Measurements from ENCODE around the gene ATP6AP2. TPM values are rescaled to one million over a fixed set of nuclear protein-coding genes. Genes with fewer than 3 reads are reported as not detected.

Gene ATP6AP2
- total and polyA plus RNA-seq, 9 of the 15 experiments (the other 6 are each of a cell fraction or from before 2014, with no cell fraction given): 23.3 to 131 (median 41.9) TPM

GRCh38 chrX:40571600-40571999, 9.2 kb upstream of the ATP6AP2 start (continued):
- TF ChIP-seq ZNF407 (IDR thresholded peaks at IDR 0.05; ENCODE audit: low read depth): no peak
- no peak for TF ChIP-seq ZC3H4 (CRISPR knock-in tag; IDR thresholded peaks at IDR 0.05; ENCODE audit: borderline replicate concordance)
- TF ChIP-seq DNMT1 (IDR thresholded peaks at IDR 0.05): no peak
- TF ChIP-seq ASH1L (IDR thresholded peaks at IDR 0.05; ENCODE audit: borderline replicate concordance, low read depth, partially characterized antibody): no peak
- TF ChIP-seq SAP30 (IDR thresholded peaks at IDR 0.05; ENCODE audit: borderline replicate concordance, insufficient read depth, low read depth, low read length, poor library complexity, severe bottlenecking): no peak
- no peak for TF ChIP-seq CSDE1 (IDR thresholded peaks at IDR 0.05)
- TF ChIP-seq YBX1 (IDR thresholded peaks at IDR 0.05): no peak
- no peak for TF ChIP-seq SUPT5H (IDR thresholded peaks at IDR 0.05)
- TF ChIP-seq RBM25 (IDR thresholded peaks at IDR 0.05; ENCODE audit: low read depth, low read length, severe bottlenecking): no peak
- TF ChIP-seq ZNF592 (IDR thresholded peaks at IDR 0.05): peak; percentile 100
- no peak for TF ChIP-seq CTCF (IDR thresholded peaks at IDR 0.05 in 2 of 3, conservative IDR thresholded peaks at IDR 0.05 in 1 of 3; ENCODE audit: insufficient read depth in 2 of 3, low read depth in 1 of 3, low read length in 3 of 3)
- TF ChIP-seq ZBTB9 (CRISPR knock-in tag; IDR thresholded peaks at IDR 0.05): peak; percentile 99
- peak; percentile 44; the same call in 1 of the 2 replicates for TF ChIP-seq ZNF507 (tag; conservative IDR thresholded peaks at IDR 0.05)
